Lower leg skin (tissue), 4 donors: ENCODE results near the gene STRIP2. TPM values are rescaled to one million over a fixed set of nuclear protein-coding genes. Genes with fewer than 3 reads are reported as not detected.

Experiments
- DNase-seq, 2 donors: peaks; one replicate each; pipeline ENCODE4 v3.0.0-alpha.2; 2019; ENCODE audit warnings: low spot score in 2 of 2
- H3K4me3 ChIP-seq: fragments of 200-600 bp; sonication (generic); 2 replicates; pipeline ENCODE4 v1.5.1; 2017; ENCODE audit warnings: mild to moderate bottlenecking, low read depth; ENCODE audit not compliant: poor library complexity, severe bottlenecking
- CTCF ChIP-seq, 3 donors: fragments of 450-650 bp; IDR thresholded peaks; one replicate each; pipeline ENCODE4 v1.5.1; 2016; ENCODE audit warnings: antibody characterized with exemption in 3 of 3, mild to moderate bottlenecking in 3 of 3, moderate library complexity in 2 of 3
- POLR2A ChIP-seq, 2 donors: fragments of 450-650 bp; IDR thresholded peaks; one replicate each; pipeline ENCODE4 v1.6.1; 2016 to 2017; ENCODE audit warnings: antibody characterized with exemption in 2 of 2, mild to moderate bottlenecking in 1 of 2, moderate library complexity in 1 of 2
- WGBS, 2 donors: methylation state at CpG; one replicate each; pipeline ENCODE4 v1.1.5; 2018; 5-methylcytosine and 5-hydroxymethylcytosine counted together
- intact Hi-C: fragments of 100-400 bp; cut with DNase I; formaldehyde crosslinking; loops from one replicate; pipeline ENCODE4 v1.15.0; 2023; ENCODE audit warnings: low total_unique reads
- total RNA-seq, 4 donors: library from RNA; depleted of rRNA; stranded (reverse); fragments of >200 nt; gene quantifications; one replicate each; pipeline ENCODE4 v1.1.0, GENCODE V29; 2016

STRIP2 gene
- total RNA-seq, 4 donors from 2014 or later = 0.30 to 1.4 (median 0.79) TPM

- intact Hi-C loops = no loop called here
- DNase-seq = peak in 1 of 2 donors; percentile 83
- WGBS, 2 donors = 16 to 20% methylated on average over 45 to 49 of the region's 58 CpGs
- no peak for TF ChIP-seq CTCF (IDR thresholded peaks at IDR 0.05)
- no peak for TF ChIP-seq POLR2A (IDR thresholded peaks at IDR 0.05)
- peak overlapping the region; percentile 44 for H3K4me3 ChIP-seq
Observed at GRCh38 chr7:129502708-129503685, 68.8 kb downstream of the STRIP2 start.

- TF ChIP-seq POLR2A (IDR thresholded peaks at IDR 0.05) (no peak), CTCF (IDR thresholded peaks at IDR 0.05) (no peak)
- intact Hi-C loops = no loop called here
- no peak overlapping the region for H3K4me3 ChIP-seq
- peak in 1 of 2 donors; percentile 32 for DNase-seq
- WGBS, 2 donors = 86 to 98% methylated on average over 8 of the region's 8 CpGs
Observed at GRCh38 chr7:129503725-129504124, 69.5 kb downstream of the STRIP2 start.

GRCh38 chr7:129512192-129512591 lies 78.0 kb downstream of the STRIP2 start:
- DNase-seq = no peak
- H3K4me3 ChIP-seq = no peak overlapping the region
- WGBS, 2 donors = 66 to 78% methylated on average over 8 of the region's 8 CpGs
- intact Hi-C loops = no loop called here
- no peak for TF ChIP-seq CTCF (IDR thresholded peaks at IDR 0.05)
- no peak for TF ChIP-seq POLR2A (IDR thresholded peaks at IDR 0.05)

GRCh38 chr7:129513546-129513945 lies 79.3 kb downstream of the STRIP2 start:
- intact Hi-C loops = no loop called here
- H3K4me3 ChIP-seq = no peak overlapping the region
- WGBS, 2 donors = 81 to 83% methylated on average over 10 of the region's 10 CpGs
- DNase-seq = no peak
- TF ChIP-seq POLR2A (IDR thresholded peaks at IDR 0.05) (no peak), CTCF (IDR thresholded peaks at IDR 0.05) (no peak)

- 43 to 49% methylated on average over 4 of the region's 4 CpGs for WGBS, 2 donors
- no peak overlapping the region for H3K4me3 ChIP-seq
- no peak for DNase-seq
- intact Hi-C loops = no loop called here
- TF ChIP-seq POLR2A (IDR thresholded peaks at IDR 0.05) (no peak), CTCF (IDR thresholded peaks at IDR 0.05) (no peak)
Observed at GRCh38 chr7:129514683-129515082, 80.5 kb downstream of the STRIP2 start.
